HG03139 (cell line): ENCODE measurements around the gene TAF1L.

Source experiments
- ATAC-seq: cut with Tn5 transposase; IDR thresholded peaks from one replicate; pipeline ENCODE4 v1.9.1; 2021; ENCODE audit not compliant: unreplicated experiment

The TAF1L gene

DNA sequence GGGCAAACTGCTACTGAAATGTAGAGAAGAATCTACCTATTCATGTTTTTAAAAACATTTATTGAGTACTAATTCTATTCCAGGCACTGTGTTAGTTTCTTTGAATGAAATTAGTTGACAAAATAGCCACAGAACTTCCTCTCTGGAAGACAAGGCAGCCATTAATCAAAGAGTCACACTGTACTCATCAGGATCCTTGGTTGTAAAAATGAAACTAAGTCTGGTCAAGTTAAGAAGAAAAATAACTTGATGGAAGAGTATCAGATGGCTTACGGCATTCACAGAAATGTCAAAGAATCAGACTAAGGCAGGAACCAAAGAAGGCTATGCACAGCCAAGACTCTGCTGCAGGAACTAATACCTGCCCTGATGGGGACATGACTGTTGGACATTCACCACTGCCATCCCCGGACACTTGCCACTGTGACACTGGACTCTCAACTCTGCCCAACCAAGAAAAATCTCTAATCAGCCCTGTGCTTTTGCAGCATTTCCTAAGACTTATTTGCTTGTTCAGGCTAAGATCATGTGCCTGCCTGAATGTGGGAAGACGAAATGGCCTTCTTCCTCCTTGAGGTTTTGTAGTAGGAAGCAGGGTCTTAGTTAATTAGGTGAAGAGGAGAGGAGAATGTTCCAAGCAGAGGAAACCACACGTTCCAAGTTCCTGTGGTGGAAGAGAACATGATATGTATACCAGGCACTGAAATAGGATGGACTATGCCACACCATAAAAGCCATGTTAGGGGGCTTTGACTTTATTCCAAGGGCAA, 39.2 kb downstream of the TAF1L start:
- ATAC-seq, result no peak

DNA sequence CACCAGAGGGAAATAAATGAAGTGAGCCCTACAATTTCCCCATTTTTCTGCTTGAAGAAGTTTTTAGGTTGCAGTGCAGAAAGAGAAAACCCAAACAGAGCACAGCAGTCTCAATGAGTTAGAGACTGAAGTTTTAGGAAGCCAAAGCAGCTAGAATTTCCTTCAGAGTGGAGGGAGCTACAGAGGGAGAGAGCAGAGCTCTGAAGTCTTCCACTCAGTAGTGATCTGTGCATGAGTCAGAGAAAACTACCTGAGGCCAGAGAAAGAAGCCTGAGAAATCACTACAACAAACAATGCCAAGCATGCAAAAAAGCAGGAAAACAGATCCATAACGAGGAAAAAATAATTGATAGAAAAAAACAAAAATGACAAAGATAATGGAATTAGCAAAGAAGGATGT, 44.6 kb downstream of the TAF1L start:
- no peak for ATAC-seq

DNA sequence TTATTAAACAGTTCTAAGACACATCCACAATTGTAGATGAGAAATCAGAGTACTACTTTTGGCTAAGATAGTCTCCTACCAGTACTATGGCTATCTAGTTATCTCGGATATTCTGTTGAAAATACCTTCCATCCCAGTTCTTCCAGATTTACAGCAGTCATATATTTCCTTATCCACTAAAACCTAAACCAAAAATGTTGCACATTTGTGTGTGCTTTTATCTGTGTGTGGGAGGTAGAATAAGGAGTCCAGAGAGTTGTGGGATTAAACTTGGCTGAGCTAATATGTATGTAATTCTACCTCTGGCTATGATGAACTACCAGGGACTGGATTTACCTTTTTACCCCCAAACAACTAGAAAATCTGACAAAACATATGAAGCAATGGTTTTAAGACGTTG, 45.0 kb downstream of the TAF1L start:
- ATAC-seq, result no peak

DNA sequence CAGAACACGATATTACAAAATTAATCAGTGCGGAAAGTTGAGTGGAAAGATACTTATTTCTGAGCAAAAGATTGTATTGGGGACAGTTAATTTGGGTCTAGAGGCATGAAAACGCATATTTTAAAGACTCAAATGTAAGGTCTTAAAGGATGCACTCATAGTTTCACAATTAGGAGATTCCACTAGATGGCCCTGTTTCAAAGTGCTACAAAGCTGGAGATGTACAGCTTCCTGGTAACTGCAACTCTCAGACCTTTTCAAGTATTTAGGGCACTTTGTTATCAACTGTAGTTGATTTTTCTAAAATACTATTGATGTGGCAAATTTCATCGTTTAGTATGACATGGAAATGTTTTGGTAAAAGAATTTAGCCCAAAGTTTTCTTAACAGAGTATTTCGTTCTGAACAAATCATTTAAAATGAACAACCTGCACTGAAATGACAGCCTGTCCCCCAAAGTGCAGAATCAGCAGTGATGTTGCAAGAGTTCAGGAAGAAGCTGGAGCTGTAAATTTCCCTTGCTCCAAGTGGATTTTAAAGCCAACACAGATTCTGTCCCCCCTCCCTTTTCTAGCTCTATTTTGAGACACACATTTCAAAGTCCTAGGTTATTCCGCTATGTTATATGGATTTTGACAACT, 46.3 kb downstream of the TAF1L start:
- ATAC-seq, result no peak

DNA sequence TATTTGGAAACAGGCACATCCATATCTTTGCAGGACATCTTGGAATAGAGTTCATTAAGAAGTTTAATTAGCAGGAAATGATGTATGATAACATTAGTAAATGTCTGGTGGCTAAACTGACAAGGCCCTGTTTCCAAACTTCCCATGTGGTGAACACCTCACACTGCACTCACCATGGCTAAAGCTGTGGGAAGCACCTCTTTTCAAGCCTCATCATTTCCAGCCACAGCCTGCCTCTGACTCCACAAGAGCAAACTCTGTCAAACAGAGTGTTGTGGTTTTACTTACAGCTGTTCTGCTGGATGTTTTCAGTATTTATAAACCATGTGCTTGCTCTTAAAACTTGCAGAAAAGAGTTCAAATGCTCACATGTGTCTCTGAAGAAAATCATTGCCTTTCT, 47.6 kb downstream of the TAF1L start:
- ATAC-seq, result no peak

DNA sequence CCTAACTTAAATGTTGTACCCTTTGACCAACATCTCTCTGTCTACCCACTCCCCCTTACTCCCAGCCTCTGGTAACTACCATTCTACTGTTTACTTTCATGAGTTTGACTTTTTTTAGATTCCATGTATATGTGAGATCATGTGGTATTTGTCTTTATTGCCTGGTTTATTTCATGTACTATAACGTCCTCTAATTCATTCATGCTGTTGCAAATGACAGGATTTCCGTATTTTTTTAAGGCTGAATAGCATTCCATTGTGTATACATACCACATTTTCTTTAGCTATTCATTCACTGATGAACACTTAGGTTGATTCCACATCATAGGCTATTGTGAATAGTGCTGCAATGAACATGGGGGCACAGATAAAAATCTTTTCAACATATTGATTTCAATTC, 50.7 kb downstream of the TAF1L start:
- ATAC-seq, result no peak

DNA sequence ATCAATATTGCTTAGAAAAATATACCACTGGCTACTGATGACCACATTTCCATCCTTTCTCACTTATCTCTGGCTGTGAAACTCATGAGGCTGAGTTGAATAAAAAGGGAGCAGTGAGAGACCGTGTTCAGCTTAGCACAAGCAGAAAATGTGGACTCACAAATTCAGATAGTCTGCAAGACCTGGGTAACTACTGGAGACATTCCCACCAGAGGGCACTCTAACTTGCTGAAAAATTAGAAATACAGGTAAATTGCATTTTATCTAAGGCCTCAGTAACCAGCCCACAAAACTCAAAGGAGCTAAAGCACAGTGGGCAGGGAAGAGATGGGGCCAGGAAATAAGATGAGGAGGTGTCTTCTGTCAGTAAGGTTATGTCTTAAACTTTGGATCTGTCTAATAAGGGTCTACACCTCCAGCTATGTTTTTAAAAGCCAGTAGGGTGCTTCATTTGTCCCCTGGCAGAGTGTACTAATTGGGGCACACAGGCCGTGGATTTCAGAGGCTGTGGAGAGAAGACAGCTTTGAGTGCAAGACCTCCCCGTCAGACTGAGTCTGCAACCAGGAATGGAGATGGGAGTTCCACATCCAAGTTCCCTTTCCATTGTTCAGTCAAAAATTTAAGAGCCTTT, 53.8 kb downstream of the TAF1L start:
- ATAC-seq, result no peak

DNA sequence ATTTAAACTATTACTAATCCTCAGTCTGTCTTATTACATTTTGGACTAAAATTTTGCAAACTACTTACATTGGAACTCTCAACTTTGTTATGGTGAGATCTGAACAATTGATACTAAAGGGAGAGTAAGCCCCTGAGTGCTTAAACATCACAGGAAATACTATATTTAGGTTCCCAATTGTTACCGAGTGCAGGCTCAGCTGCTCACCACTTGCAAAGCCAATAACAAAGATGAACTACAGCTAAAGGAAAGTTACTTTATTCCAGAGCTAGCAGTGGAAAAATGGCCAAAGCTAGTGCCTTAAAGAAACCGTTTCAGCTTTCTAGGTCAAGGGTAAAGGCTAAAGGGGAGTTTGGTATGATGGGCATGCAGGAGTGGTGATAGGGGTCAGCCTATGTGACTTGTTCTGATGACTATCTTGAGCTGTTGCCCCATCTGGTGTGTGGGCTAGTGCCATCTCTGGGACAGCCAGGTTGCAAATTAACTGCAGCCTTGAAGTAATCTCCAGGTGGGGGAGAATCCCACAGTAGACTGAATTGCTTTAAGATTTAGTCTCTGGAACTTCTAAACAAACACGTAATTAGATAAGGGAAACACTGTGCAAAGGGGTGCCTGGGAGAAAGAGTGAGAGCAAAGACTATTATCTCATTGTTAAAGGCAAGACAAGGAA, 54.7 kb downstream of the TAF1L start:
- ATAC-seq, result no peak

DNA sequence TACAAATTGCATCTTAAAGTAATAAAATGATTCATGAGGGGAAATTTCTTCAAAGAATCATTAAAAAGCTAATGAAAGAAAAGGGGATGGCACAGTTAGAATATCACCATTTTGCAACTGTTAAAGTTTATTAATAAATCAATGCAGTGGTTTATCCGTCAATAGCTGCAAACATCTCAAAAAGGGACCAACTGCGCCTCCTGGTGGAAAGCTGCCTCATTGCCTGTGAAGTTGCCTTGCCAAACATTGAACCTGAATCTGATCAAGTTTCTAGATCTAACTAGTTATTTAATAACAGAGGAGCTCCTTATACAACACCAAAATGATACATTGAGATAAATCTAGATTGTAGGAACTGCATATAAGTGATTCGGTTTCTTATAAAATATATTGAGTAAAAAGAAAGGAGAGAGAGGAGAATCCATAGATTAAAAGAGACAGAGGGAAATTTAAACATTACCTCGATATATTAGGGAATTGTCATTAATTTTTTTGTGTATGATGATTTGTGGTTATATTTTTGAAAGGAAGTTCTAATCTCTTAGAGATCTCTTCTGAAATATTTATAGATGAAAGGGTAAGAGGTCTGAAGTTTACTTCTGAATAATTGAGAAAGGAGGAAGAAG, 55.6 kb downstream of the TAF1L start:
- no peak for ATAC-seq
